ENCODE measurements around the gene ADAMTSL1. TPM values are rescaled to one million over a fixed set of nuclear protein-coding genes. Genes with fewer than 3 reads are reported as not detected.

The ADAMTSL1 gene
- total RNA-seq, 2 donors from 2014 or later, result 3.4 to 3.8 TPM

DNA sequence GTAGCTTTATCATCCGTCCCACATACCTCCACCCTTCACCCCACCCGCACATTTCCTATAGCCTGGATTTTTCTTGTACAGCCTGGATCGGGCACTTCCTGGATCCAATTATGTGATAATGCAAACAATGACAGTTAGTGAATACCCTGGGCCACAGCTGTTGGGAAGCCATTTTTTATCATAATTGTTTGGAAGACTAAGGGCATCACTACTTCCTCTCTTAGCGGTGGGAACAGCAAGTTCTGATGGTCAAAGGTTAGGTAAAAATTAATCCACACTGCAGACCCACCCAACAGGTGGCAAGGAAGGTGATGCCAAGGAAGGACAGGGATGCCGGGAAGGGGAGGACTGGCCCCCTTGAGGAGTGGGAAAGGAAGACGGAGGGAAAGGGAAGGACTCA lies 375.3 kb downstream of the ADAMTSL1 start:
- Histone ChIP-seq H3K36me3 (no peaks in the 10 kb centered on the region), H3K9me3 (no peaks in the 10 kb centered on the region), H3K4me3 (no peak overlapping the region), H3K27ac (no peak overlapping the region), H3K4me1 (peaks cover 0 to 11% of the 10 kb centered on the region in 2 donors), H3K27me3 (no peaks in the 10 kb centered on the region)
- DNase-seq (ENCODE audit: low spot score), result no peak
- TF ChIP-seq, protein P1, sequence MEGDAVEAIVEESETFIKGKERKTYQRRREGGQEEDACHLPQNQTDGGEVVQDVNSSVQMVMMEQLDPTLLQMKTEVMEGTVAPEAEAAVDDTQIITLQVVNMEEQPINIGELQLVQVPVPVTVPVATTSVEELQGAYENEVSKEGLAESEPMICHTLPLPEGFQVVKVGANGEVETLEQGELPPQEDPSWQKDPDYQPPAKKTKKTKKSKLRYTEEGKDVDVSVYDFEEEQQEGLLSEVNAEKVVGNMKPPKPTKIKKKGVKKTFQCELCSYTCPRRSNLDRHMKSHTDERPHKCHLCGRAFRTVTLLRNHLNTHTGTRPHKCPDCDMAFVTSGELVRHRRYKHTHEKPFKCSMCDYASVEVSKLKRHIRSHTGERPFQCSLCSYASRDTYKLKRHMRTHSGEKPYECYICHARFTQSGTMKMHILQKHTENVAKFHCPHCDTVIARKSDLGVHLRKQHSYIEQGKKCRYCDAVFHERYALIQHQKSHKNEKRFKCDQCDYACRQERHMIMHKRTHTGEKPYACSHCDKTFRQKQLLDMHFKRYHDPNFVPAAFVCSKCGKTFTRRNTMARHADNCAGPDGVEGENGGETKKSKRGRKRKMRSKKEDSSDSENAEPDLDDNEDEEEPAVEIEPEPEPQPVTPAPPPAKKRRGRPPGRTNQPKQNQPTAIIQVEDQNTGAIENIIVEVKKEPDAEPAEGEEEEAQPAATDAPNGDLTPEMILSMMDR (IDR thresholded peaks at IDR 0.05), result no peak

DNA sequence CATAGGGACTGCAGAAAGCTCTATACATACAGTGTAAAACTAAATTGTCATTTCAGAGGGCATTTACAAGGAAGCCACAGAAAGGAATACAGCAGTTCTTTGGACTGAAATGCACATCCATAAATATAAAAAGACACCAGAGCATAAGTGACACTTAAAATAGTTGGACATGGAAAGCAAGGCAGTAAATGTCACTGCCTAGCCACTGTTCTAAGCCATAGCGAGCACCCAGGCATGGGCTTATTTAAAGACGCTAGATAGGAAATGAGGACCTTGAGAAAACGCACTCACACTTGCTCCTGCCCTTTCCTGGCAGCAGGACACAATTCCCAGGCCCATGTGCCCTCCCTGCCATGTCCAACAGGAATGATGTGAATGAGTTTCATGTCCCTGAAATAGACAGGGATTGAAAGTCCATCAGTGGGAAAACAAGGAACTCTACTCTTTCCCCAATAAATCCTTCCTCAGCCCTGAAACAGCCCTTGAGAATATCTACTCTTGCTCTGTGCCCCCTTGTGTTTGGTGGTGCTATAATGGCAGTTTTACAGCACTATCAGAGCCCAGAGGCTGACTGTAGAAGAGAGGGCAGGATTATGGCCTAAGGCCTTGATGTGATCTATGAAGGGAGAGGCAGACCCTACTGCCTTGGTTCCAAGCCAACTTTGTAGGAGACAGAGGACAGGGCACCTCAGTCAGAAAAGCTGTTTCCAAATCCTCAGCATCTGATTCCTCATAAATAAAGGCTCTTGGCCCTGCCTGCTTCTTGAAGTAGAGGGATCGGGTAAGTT lies 376.1 kb downstream of the ADAMTSL1 start:
- Histone ChIP-seq H3K4me1 (peaks cover 0 to 11% of the 10 kb centered on the region in 2 donors), H3K27me3 (no peaks in the 10 kb centered on the region), H3K4me3 (no peak overlapping the region), H3K36me3 (no peaks in the 10 kb centered on the region), H3K9me3 (no peaks in the 10 kb centered on the region), H3K27ac (no peak overlapping the region)
- TF ChIP-seq, protein P1 (IDR thresholded peaks at IDR 0.05), result no peak
- DNase-seq (ENCODE audit: low spot score), result no peak

DNA sequence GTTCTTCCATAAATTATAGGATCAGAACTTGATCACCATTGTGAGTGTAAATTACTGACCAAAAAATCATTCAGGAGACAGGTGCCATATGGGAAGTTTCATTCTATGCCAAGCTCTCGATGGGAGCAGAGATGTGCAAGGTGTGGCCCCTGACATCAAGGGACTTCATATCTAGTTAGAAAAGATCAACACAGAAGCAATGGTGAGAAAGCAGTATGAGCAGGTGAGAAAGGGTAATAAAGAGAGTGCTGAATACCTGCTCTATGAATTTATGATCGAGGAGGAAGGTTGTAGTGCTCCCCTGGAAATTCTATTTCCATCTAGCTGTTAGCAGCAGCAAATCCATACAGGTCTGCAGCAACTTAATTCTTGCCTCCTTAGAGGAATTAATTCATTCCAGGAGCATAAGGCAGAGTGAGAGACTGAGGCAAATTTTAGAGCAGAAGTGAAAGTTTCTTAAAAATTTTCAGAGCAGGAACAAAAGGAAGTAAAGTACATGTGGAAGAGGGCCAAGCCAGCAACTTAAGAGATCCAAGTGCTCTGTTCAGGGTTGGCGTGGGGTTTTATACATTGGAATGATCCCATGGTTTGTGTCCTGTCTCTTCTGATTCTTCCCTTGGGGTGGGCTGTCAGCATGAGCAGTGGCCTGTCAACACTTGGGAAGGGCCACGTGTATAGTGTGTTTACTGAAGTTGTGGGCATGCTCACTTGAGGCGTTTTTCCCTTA lies 377.3 kb downstream of the ADAMTSL1 start:
- TF ChIP-seq, protein P1 (IDR thresholded peaks at IDR 0.05), result no peak
- Histone ChIP-seq H3K27me3 (no peaks in the 10 kb centered on the region), H3K27ac (no peak overlapping the region), H3K36me3 (no peaks in the 10 kb centered on the region), H3K4me3 (no peak overlapping the region), H3K9me3 (no peaks in the 10 kb centered on the region), H3K4me1 (peaks cover 0 to 23% of the 10 kb centered on the region in 2 donors)
- no peak for DNase-seq (ENCODE audit: low spot score)

DNA sequence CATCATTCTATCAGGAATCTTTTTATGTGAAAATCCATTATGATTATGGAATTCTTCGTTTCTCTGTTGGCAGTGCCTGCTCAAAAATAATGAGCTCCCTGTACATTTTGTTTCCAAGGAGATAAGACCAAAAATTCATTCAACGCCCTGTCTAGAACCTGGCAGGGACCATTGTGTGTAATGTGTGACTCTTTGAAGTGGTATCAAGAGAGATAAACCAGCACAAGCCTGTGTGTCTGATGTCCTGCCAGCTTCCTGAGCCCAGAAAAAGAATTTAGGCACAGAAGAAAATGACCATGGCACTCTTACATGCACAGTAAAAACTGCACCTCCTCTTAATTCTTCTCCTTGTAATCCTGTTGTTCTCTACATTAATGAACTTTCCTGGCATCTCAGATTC lies 381.7 kb downstream of the ADAMTSL1 start:
- Histone ChIP-seq H3K27ac (no peak overlapping the region), H3K27me3 (no peaks in the 10 kb centered on the region), H3K4me1 (peaks cover 0 to 17% of the 10 kb centered on the region in 2 donors), H3K36me3 (no peaks in the 10 kb centered on the region), H3K4me3 (no peak overlapping the region), H3K9me3 (no peaks in the 10 kb centered on the region)
- no peak for DNase-seq (ENCODE audit: low spot score)
- TF ChIP-seq, protein P1 (IDR thresholded peaks at IDR 0.05), result no peak

DNA sequence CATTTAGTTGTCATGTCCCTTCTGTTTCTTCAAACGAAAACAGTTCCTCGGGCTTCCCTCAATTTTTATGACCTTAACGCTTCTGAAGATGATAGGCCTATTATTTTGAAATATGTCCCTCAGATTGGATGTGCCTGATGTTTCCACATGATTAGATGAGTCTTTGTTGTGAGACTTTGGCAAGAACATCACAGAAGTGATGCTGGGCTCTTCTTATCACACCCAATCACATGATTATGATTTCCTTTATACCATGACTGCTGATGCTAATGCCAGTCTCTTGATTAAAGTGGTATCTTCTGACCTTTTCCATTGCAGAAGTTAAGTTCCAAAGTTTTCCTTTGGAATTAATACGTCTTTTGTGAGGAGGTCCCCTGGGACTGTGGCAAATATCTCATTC lies 383.4 kb downstream of the ADAMTSL1 start:
- no peak overlapping the region for H3K27ac ChIP-seq
- DNase-seq (ENCODE audit: low spot score), result no peak
- H3K36me3 ChIP-seq, result no peaks in the 10 kb centered on the region
- H3K4me3 ChIP-seq, result no peak overlapping the region
- H3K4me1 ChIP-seq, result peaks cover 0 to 29% of the 10 kb centered on the region in 2 donors
- no peaks in the 10 kb centered on the region for H3K9me3 ChIP-seq
- TF ChIP-seq, protein P1 (IDR thresholded peaks at IDR 0.05), result no peak
- no peaks in the 10 kb centered on the region for H3K27me3 ChIP-seq

Data from right atrium auricular region (tissue), 2 donors.